H1 (cell line): ENCODE data around the gene ARID5B. TPM values are rescaled to one million over a fixed set of nuclear protein-coding genes. Genes with fewer than 3 reads are reported as not detected.

Experiments
- CTCF ChIA-PET: fragments of 300-600 bp; sonication (Branson Sonifier 250); formaldehyde crosslinking; loops from one replicate; lab custom pipeline; 2021; ENCODE audit not compliant: partially characterized antibody; lab: Charles Lee
- POLR2A ChIA-PET: fragments of 300-600 bp; sonication (Branson Sonifier 250); formaldehyde crosslinking; loops from one replicate; lab custom pipeline; 2021; ENCODE audit warnings: inconsistent platforms; ENCODE audit not compliant: partially characterized antibody; lab: Charles Lee
- DNase-seq, 2 experiments: peaks; one replicate each; pipeline versions ENCODE4 v3.0.0 to v3.0.0-alpha.2; 2010 to 2022; ENCODE audit warnings: low spot score in 2 of 2, low read depth in 1 of 2, mixed read lengths in 1 of 2
- FAIRE-seq: peaks from 2 replicates; lab custom pipeline; 2011; peaks lifted over from hg19 to GRCh38; lab: Jason Lieb, UNC
- H2AFZ ChIP-seq: 2 replicates; pipeline ENCODE4 v1.8.1; 2012; ENCODE audit warnings: low read length, inconsistent platforms
- H2AK5ac ChIP-seq: 2 replicates; pipeline ENCODE4 v1.6.1; 2013; ENCODE audit warnings: low read depth, low read length
- H2BK120ac ChIP-seq: replicated peaks from 2 replicates; pipeline ENCODE3; 2013; ENCODE audit warnings: low read depth, low read length, inconsistent platforms
- H2BK12ac ChIP-seq: 2 replicates; pipeline ENCODE4 v1.6.1; 2013; ENCODE audit warnings: low read depth, low read length
- H2BK15ac ChIP-seq: 2 replicates; pipeline ENCODE4 v1.6.1; 2013; ENCODE audit warnings: low read length
- H2BK20ac ChIP-seq: 2 replicates; pipeline ENCODE4 v1.6.1; 2013; ENCODE audit warnings: low read length
- H2BK5ac ChIP-seq: 2 replicates; pipeline ENCODE4 v1.6.1; 2013; ENCODE audit warnings: low read depth, low read length
- H3K14ac ChIP-seq: 2 replicates; pipeline ENCODE4 v1.6.1; 2013; ENCODE audit warnings: inconsistent platforms; ENCODE audit not compliant: insufficient read length
- H3K18ac ChIP-seq: 2 replicates; pipeline ENCODE4 v1.6.1; 2013; ENCODE audit warnings: low read length; ENCODE audit errors: extremely low read depth
- H3K23ac ChIP-seq: 2 replicates; pipeline ENCODE4 v1.6.1; 2013; ENCODE audit warnings: inconsistent platforms; ENCODE audit not compliant: insufficient read length
- H3K23me2 ChIP-seq: 2 replicates; pipeline ENCODE4 v1.6.1; 2013; ENCODE audit warnings: low read depth, low read length
- H3K27ac ChIP-seq: 2 replicates; pipeline ENCODE4 v1.6.1; 2011; ENCODE audit warnings: low read depth, low read length, inconsistent platforms
- H3K27me3 ChIP-seq, 4 experiments: replicated peaks in 1 of 4; 1 replicate in 1 of 4; 2 replicates in 3 of 4; pipeline versions ENCODE4 v1.6.1 to v1.8.1; 2011 to 2013; ENCODE audit warnings: low read length in 3 of 4, mild to moderate bottlenecking in 3 of 4, inconsistent platforms in 2 of 4, mixed read lengths in 2 of 4, moderate library complexity in 1 of 4; ENCODE audit not compliant: control insufficient read depth in 3 of 4, insufficient read depth in 3 of 4; ENCODE audit errors: extremely low read depth in 1 of 4
- H3K36me3 ChIP-seq, 4 experiments: 2 replicates each; pipeline versions ENCODE4 v1.6.1 to v1.8.1; 2011 to 2013; ENCODE audit warnings: mild to moderate bottlenecking in 4 of 4, low read length in 3 of 4, moderate library complexity in 2 of 4, control low read depth in 1 of 4, inconsistent platforms in 1 of 4; ENCODE audit not compliant: insufficient read depth in 4 of 4, control insufficient read depth in 2 of 4
- H3K4ac ChIP-seq: replicated peaks from 2 replicates; pipeline ENCODE3; 2013; ENCODE audit warnings: low read length, low read depth, mixed read lengths, inconsistent platforms; ENCODE audit not compliant: insufficient read length
- H3K4me1 ChIP-seq, 4 experiments: replicated peaks in 1 of 4; 1 replicate in 1 of 4; 2 replicates in 3 of 4; pipeline versions ENCODE4 v1.6.1 to v1.8.1; 2011 to 2013; ENCODE audit warnings: low read length in 3 of 4, inconsistent platforms in 2 of 4, mixed read lengths in 1 of 4; ENCODE audit not compliant: insufficient read depth in 4 of 4, control insufficient read depth in 3 of 4
- H3K4me2 ChIP-seq, 2 experiments: 2 replicates each; pipeline versions ENCODE4 v1.6.1 to v1.8.1; 2011 to 2013; ENCODE audit warnings: low read depth in 2 of 2, low read length in 2 of 2, control low read depth in 1 of 2, inconsistent platforms in 1 of 2, mild to moderate bottlenecking in 1 of 2; ENCODE audit not compliant: insufficient read depth in 1 of 2
- H3K4me3 ChIP-seq, 4 experiments: fragments of 200-600, 300-600 bp in 1 of 4; sonication (generic), shearing (Covaris generic), sonication (Bioruptor Twin) in 1 of 4; 2 replicates each; pipeline versions ENCODE4 v1.5.1 to v1.8.1; 2011 to 2016; ENCODE audit warnings: low read length in 4 of 4, low read depth in 3 of 4, control low read depth in 2 of 4, inconsistent platforms in 2 of 4, mild to moderate bottlenecking in 2 of 4, mixed read lengths in 1 of 4, moderate library complexity in 1 of 4; ENCODE audit not compliant: insufficient read depth in 2 of 4; ENCODE audit errors: extremely low read depth in 1 of 4
- H3K56ac ChIP-seq: replicated peaks from 2 replicates; pipeline ENCODE3; 2013; ENCODE audit warnings: low read depth, mild to moderate bottlenecking, mixed read lengths, low read length, inconsistent platforms; ENCODE audit not compliant: insufficient read length
- H3K79me1 ChIP-seq: 2 replicates; pipeline ENCODE4 v1.6.1; 2013; ENCODE audit warnings: low read depth, low read length, control low read depth
- H3K79me2 ChIP-seq, 2 experiments: 2 replicates each; pipeline versions ENCODE4 v1.6.1 to v1.8.1; 2012 to 2013; ENCODE audit warnings: low read length in 2 of 2, mild to moderate bottlenecking in 2 of 2, inconsistent platforms in 1 of 2; ENCODE audit not compliant: insufficient read depth in 2 of 2, control insufficient read depth in 1 of 2
- H3K9ac ChIP-seq, 4 experiments: replicated peaks in 1 of 4; 1 replicate in 1 of 4; 2 replicates in 3 of 4; pipeline versions ENCODE4 v1.6.1 to v1.8.1; 2011 to 2013; ENCODE audit warnings: low read depth in 3 of 4, low read length in 3 of 4, control low read depth in 2 of 4, mild to moderate bottlenecking in 2 of 4, moderate library complexity in 2 of 4, inconsistent platforms in 1 of 4; ENCODE audit errors: extremely low read depth in 1 of 4
- H3K9me3 ChIP-seq, 2 experiments: 2 replicates each; pipeline versions ENCODE4 v1.6.1 to v1.8.1; 2012 to 2013; ENCODE audit warnings: mild to moderate bottlenecking in 2 of 2, moderate library complexity in 2 of 2, control low read depth in 1 of 2, inconsistent platforms in 1 of 2, low read depth in 1 of 2, low read length in 1 of 2, mixed read lengths in 1 of 2; ENCODE audit not compliant: insufficient read depth in 2 of 2
- H4K20me1 ChIP-seq, 2 experiments: replicated peaks in 1 of 2; 2 replicates each; pipeline versions ENCODE3 to v1.8.1; 2011 to 2013; ENCODE audit warnings: inconsistent platforms in 2 of 2, low read length in 2 of 2, mild to moderate bottlenecking in 1 of 2; ENCODE audit not compliant: insufficient read depth in 2 of 2, control insufficient read depth in 1 of 2
- H4K5ac ChIP-seq: 2 replicates; pipeline ENCODE4 v1.6.1; 2013; ENCODE audit warnings: low read length, low read depth, mixed read lengths, inconsistent platforms; ENCODE audit not compliant: insufficient read length
- H4K8ac ChIP-seq: 2 replicates; pipeline ENCODE4 v1.8.0; 2013; ENCODE audit warnings: mild to moderate bottlenecking, moderate library complexity, low read length, inconsistent platforms; ENCODE audit not compliant: insufficient read depth; ENCODE audit errors: extremely low read depth
- H4K91ac ChIP-seq: replicated peaks from 2 replicates; pipeline ENCODE3; 2013; ENCODE audit warnings: low read length, mixed read lengths, inconsistent platforms; ENCODE audit not compliant: insufficient read length
- CREB1 ChIP-seq: IDR thresholded peaks from 2 replicates; pipeline ENCODE4 v1.6.1; 2012; ENCODE audit warnings: inconsistent platforms
- EGR1 ChIP-seq: IDR thresholded peaks from 2 replicates; pipeline ENCODE4 v1.6.1; 2011; ENCODE audit warnings: low read depth, low read length, borderline replicate concordance
- MAFK ChIP-seq: IDR thresholded peaks from 2 replicates; pipeline ENCODE4 v1.6.1; 2012; ENCODE audit warnings: low read depth, mild to moderate bottlenecking, improper control_type of control experiment, low read length
- SP1 ChIP-seq: IDR thresholded peaks from 2 replicates; pipeline ENCODE4 v1.6.1; 2011; ENCODE audit warnings: low read depth, low read length
- SUZ12 ChIP-seq: fragments of 200-600 bp; sonication (generic); IDR thresholded peaks from 2 replicates; pipeline ENCODE4 v1.6.1; 2012; ENCODE audit warnings: mild to moderate bottlenecking, inconsistent platforms, low read length, moderate library complexity, mixed read lengths
- ZNF274 ChIP-seq: IDR thresholded peaks from 2 replicates; pipeline ENCODE4 v1.7.0; 2012; ENCODE audit warnings: low read length, borderline replicate concordance; ENCODE audit errors: extremely low read depth
- WGBS, 2 experiments: shearing (Covaris generic) in 1 of 2; methylation state at CpG; one replicate each; pipeline versions ENCODE4 v1.1.6 to v1.1.7; 2013 to 2015; ENCODE audit warnings: low lambda C conversion rate in 2 of 2, mixed read lengths in 2 of 2, inconsistent platforms in 1 of 2, low coverage in 1 of 2, missing lambda C conversion rate in 1 of 2; ENCODE audit not compliant: insufficient replicate concordance in 2 of 2, insufficient coverage in 1 of 2, insufficient read length in 1 of 2; ENCODE audit errors: extremely low coverage in 1 of 2, missing lambda C conversion rate in 1 of 2; 5-methylcytosine and 5-hydroxymethylcytosine counted together
- polyA plus RNA-seq, 7 experiments: library from polyadenylated mRNA; depleted of rRNA in 3 of 7; stranded (reverse) in 5 of 7; unstranded in 2 of 7; fragments of >200 nt in 5 of 7; fragments of 200-250 nt in 2 of 7; gene quantifications; 1 replicate in 5 of 7; 2 replicates in 1 of 7; 4 replicates in 1 of 7; pipeline versions ENCODE4 v1.2.1 to v1.2.3, GENCODE V29; 2011 to 2013; ENCODE audit warnings: missing spikeins in 2 of 7, mixed read lengths in 2 of 7
- total RNA-seq: library from RNA; stranded (reverse); fragmentation: NEBNext Ultra II Directional; extraction: Animal tissue kit (Norgen Biotek cat#: 25700); gene quantifications from 2 replicates; pipeline ENCODE4 v1.2.1, GENCODE V29; 2021

ARID5B gene
- total and polyA plus RNA-seq, 2 of the 8 experiments (the other 6 are each of a cell fraction or from before 2014, with no cell fraction given): 0.21 to 1.1 TPM

DNA sequence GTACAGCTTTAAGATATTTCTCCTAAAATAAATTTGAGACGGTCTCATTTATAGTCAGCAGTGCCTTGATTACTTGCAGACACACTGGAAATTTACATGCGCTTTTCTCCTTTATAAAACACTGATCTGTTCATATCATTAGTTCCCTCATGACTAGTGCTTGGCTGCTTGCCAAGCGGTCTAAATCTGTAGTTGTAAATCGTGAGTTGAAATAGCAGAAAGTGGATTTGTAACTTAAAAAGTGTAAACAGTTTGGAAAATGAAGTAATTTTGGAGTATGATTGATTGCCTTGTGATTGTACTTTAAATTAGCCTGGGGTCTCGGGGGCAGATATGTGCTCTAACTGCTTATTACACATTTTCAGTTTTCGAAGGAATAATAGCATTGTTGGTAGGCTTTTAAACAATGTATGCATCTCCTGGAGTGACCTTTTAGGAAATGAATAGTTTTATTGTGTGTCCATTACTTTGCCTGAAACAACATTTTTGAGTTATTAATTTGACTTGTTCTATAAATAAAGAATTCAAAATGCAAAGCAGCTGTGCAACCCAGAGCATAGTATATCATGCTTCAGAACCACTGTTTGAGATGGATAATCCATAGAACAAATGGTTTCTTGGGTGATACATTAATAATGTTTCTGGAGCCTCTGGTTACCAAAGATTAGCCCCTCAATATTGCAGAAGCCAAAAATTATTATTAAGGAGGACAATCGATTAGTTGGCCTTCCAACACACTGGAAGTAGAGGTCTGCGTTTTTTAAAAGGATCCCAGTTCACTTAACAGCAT lies 73.3 kb downstream of the ARID5B start:
- H3K18ac ChIP-seq: no peak overlapping the region
- CTCF ChIA-PET: interaction anchor here (0.7 to 1.7 kb wide), 2 partner anchors 62 to 231 kb away, joined by 3 read pairs; no protein-coding TSS in a partner anchor
- H3K9me3 ChIP-seq: no peaks in the 10 kb centered on the region
- no peak overlapping the region for H2AK5ac ChIP-seq
- TF ChIP-seq CREB1 (no peak), SP1 (no peak), ZNF274 (no peak), SUZ12 (no peak), MAFK (no peak), EGR1 (no peak)
- TF ChIP-seq, all 59 proteins: peak for 0
- Histone ChIP-seq H4K8ac (no peak overlapping the region), H3K4me1 (no peaks in the 10 kb centered on the region), H2BK15ac (no peak overlapping the region), H3K14ac (no peak overlapping the region), H3K27me3 (no peaks in the 10 kb centered on the region), H3K36me3 (no peaks in the 10 kb centered on the region), H3K4me3 (no peak overlapping the region), H3K9ac (no peak overlapping the region), H2BK20ac (no peak overlapping the region), H3K56ac (no peak overlapping the region), H3K4ac (no peak overlapping the region), H4K91ac (no peak overlapping the region), H2AFZ (no peak overlapping the region), H2BK5ac (no peak overlapping the region), H3K23ac (no peak overlapping the region), H3K23me2 (no peaks in the 10 kb centered on the region), H3K79me2 (no peaks in the 10 kb centered on the region), H4K5ac (no peak overlapping the region), H3K27ac (no peak overlapping the region), H3K4me2 (no peak overlapping the region), H3K79me1 (no peaks in the 10 kb centered on the region), H2BK12ac (no peak overlapping the region), H4K20me1 (no peaks in the 10 kb centered on the region), H2BK120ac (no peak overlapping the region)
- DNase-seq (no peak), FAIRE-seq (no peak)
- WGBS, 2 experiments: 91% methylated on average over 8 of the region's 8 CpGs; no CpG with 5 or more reads in 1 of the 2 experiments
- POLR2A ChIA-PET: no interaction called here
